ENCODE measurements around the gene LIM2.

LIM2 gene

GRCh38 chr19:51389143-51389542, 1.4 kb upstream of the LIM2 start:
- H3K4me3 Mint-ChIP-seq = no peak overlapping the region
- no peak for TF ChIP-seq CTCF (IDR thresholded peaks at IDR 0.05; ENCODE audit: unreplicated experiment in 3 of 3)

GRCh38 chr19:51386882-51387520, 773 bp downstream of the LIM2 start:
- no peak overlapping the region for H3K27ac Mint-ChIP-seq
- TF ChIP-seq CTCF (IDR thresholded peaks at IDR 0.05; ENCODE audit: unreplicated experiment in 3 of 3) = no peak
- no peaks in the 10 kb centered on the region for H3K4me1 Mint-ChIP-seq
- H3K4me3 Mint-ChIP-seq = no peak overlapping the region
- peaks cover 4% of the 10 kb centered on the region for H3K27me3 Mint-ChIP-seq (ENCODE audit: low read depth)
- no peaks in the 10 kb centered on the region for H3K36me3 Mint-ChIP-seq (ENCODE audit: low read depth)
- no peaks in the 10 kb centered on the region for H3K9me3 Mint-ChIP-seq

More at GRCh38 chr19:51389143-51389542, 1.4 kb upstream of the LIM2 start:
- no peaks in the 10 kb centered on the region for H3K27me3 Mint-ChIP-seq (ENCODE audit: low read depth)
- H3K4me1 Mint-ChIP-seq = peaks cover 4% of the 10 kb centered on the region
- no peaks in the 10 kb centered on the region for H3K36me3 Mint-ChIP-seq (ENCODE audit: low read depth)
- H3K27ac Mint-ChIP-seq = no peak overlapping the region
- H3K9me3 Mint-ChIP-seq = no peaks in the 10 kb centered on the region

- Mint-ChIP-seq H3K4me1 (no peaks in the 10 kb centered on the region), H3K27me3 (ENCODE audit: low read depth) (peaks cover 10% of the 10 kb centered on the region), H3K27ac (no peak overlapping the region), H3K36me3 (ENCODE audit: low read depth) (no peaks in the 10 kb centered on the region), H3K9me3 (no peaks in the 10 kb centered on the region), H3K4me3 (no peak overlapping the region)
- TF ChIP-seq CTCF (IDR thresholded peaks at IDR 0.05; ENCODE audit: unreplicated experiment in 3 of 3) = no peak
Observed at GRCh38 chr19:51382004-51382403, 5.8 kb downstream of the LIM2 start.

GRCh38 chr19:51380379-51380778, 7.4 kb downstream of the LIM2 start:
- Mint-ChIP-seq H3K36me3 (ENCODE audit: low read depth) (no peaks in the 10 kb centered on the region), H3K4me1 (no peaks in the 10 kb centered on the region), H3K9me3 (no peaks in the 10 kb centered on the region), H3K4me3 (no peak overlapping the region), H3K27me3 (ENCODE audit: low read depth) (peaks cover 14% of the 10 kb centered on the region), H3K27ac (no peak overlapping the region)
- TF ChIP-seq CTCF (IDR thresholded peaks at IDR 0.05; ENCODE audit: unreplicated experiment in 3 of 3) = no peak

GRCh38 chr19:51377422-51377821, 10.4 kb downstream of the LIM2 start:
- no peaks in the 10 kb centered on the region for H3K4me1 Mint-ChIP-seq
- H3K27ac Mint-ChIP-seq = no peak overlapping the region
- TF ChIP-seq CTCF (IDR thresholded peaks at IDR 0.05; ENCODE audit: unreplicated experiment in 3 of 3) = no peak
- no peaks in the 10 kb centered on the region for H3K36me3 Mint-ChIP-seq (ENCODE audit: low read depth)
- no peak overlapping the region for H3K4me3 Mint-ChIP-seq
- no peaks in the 10 kb centered on the region for H3K9me3 Mint-ChIP-seq
- H3K27me3 Mint-ChIP-seq (ENCODE audit: low read depth) = peaks cover 15% of the 10 kb centered on the region

GRCh38 chr19:51375504-51376221, 12.1 kb downstream of the LIM2 start:
- no peak overlapping the region for H3K27ac Mint-ChIP-seq
- H3K4me1 Mint-ChIP-seq = no peaks in the 10 kb centered on the region
- peaks cover 12% of the 10 kb centered on the region for H3K27me3 Mint-ChIP-seq (ENCODE audit: low read depth)
- no peaks in the 10 kb centered on the region for H3K36me3 Mint-ChIP-seq (ENCODE audit: low read depth)
- no peak for TF ChIP-seq CTCF (IDR thresholded peaks at IDR 0.05; ENCODE audit: unreplicated experiment in 3 of 3)
- H3K9me3 Mint-ChIP-seq = no peaks in the 10 kb centered on the region
- H3K4me3 Mint-ChIP-seq = no peak overlapping the region

Measured in nephron (organoid).